ENCODE measurements around the gene OSCP1.

The OSCP1 gene

GRCh38 chr1:36472656-36473055, 22.4 kb upstream of the OSCP1 start:
- no peak for DNase-seq

GRCh38 chr1:36471830-36472641, 21.8 kb upstream of the OSCP1 start:
- DNase-seq: no peak

- no peak for DNase-seq
Measured at GRCh38 chr1:36469163-36469562, 18.9 kb upstream of the OSCP1 start.

GRCh38 chr1:36467700-36468455, 17.6 kb upstream of the OSCP1 start:
- DNase-seq: no peak

GRCh38 chr1:36467027-36467410, 16.8 kb upstream of the OSCP1 start:
- no peak for DNase-seq

- DNase-seq: no peak
Measured at GRCh38 chr1:36466370-36467026, 16.2 kb upstream of the OSCP1 start.

- peak; percentile 30 for DNase-seq
Measured at GRCh38 chr1:36465731-36466369, 15.6 kb upstream of the OSCP1 start.

GRCh38 chr1:36464605-36465393, 14.5 kb upstream of the OSCP1 start:
- DNase-seq: no peak

- DNase-seq: peak; percentile 95
Measured at GRCh38 chr1:36463803-36464604, 13.8 kb upstream of the OSCP1 start, which contains the start of gene MRPS15. Gene MRPS15, minus strand, starts transcription at chr1:36464384. Its CDS starts 109 bp downstream, at chr1:36464275.

- no peak for DNase-seq
Measured at GRCh38 chr1:36463463-36463802, 13.2 kb upstream of the OSCP1 start.

GRCh38 chr1:36458910-36459309, 8.7 kb upstream of the OSCP1 start:
- DNase-seq: no peak

- DNase-seq: no peak
Measured at GRCh38 chr1:36457691-36458090, 7.4 kb upstream of the OSCP1 start.

GRCh38 chr1:36456391-36456928, 6.2 kb upstream of the OSCP1 start:
- DNase-seq: no peak

GRCh38 chr1:36455386-36455785, 5.1 kb upstream of the OSCP1 start:
- no peak for DNase-seq

- DNase-seq: no peak
Measured at GRCh38 chr1:36453600-36454388, 3.5 kb upstream of the OSCP1 start.

GRCh38 chr1:36453051-36453450, 2.8 kb upstream of the OSCP1 start:
- DNase-seq: no peak

- DNase-seq: no peak
Measured at GRCh38 chr1:36450919-36451305, 661 bp upstream of the OSCP1 start.

GRCh38 chr1:36448530-36449056, 1.7 kb downstream of the OSCP1 start:
- DNase-seq: no peak

- DNase-seq: no peak
Measured at GRCh38 chr1:36447450-36447849, 2.8 kb downstream of the OSCP1 start.

GRCh38 chr1:36446746-36447145, 3.5 kb downstream of the OSCP1 start:
- DNase-seq: no peak
